Erythroblast (primary cell): ENCODE results near the gene KMT5C.

Source experiments
- GATA1 ChIP-seq: IDR thresholded peaks from 2 replicates; pipeline ENCODE4 v1.6.1; 2011; ENCODE audit warnings: low read depth, mild to moderate bottlenecking, control low read depth, low read length, moderate library complexity
- POLR2A ChIP-seq: IDR thresholded peaks from 2 replicates; pipeline ENCODE4 v1.6.1; 2011; ENCODE audit warnings: mild to moderate bottlenecking, low read length

- TF ChIP-seq POLR2A (no peak), GATA1 (no peak)
Observed at GRCh38 chr19:55303477-55303876, 36.2 kb upstream of the KMT5C start.
